HL-60/S4 treated with retinoic acid at 250 ng/mL for 4 days and 3 days (cell line): ENCODE measurements around the gene SUSD2.
"Not testable (repeated sequence)": the region's sequence is repeated elsewhere in the genome, so short reads cannot be mapped to it uniquely, and the experiment has no call there.

Experiments
- in situ Hi-C: fragments of 300-500 bp; cut with MboI; formaldehyde crosslinking; loops from 2 replicates; pipeline ENCODE4 v1.7.0; 2022; ENCODE audit warnings: low sequenced_read_pairs

The SUSD2 gene

DNA sequence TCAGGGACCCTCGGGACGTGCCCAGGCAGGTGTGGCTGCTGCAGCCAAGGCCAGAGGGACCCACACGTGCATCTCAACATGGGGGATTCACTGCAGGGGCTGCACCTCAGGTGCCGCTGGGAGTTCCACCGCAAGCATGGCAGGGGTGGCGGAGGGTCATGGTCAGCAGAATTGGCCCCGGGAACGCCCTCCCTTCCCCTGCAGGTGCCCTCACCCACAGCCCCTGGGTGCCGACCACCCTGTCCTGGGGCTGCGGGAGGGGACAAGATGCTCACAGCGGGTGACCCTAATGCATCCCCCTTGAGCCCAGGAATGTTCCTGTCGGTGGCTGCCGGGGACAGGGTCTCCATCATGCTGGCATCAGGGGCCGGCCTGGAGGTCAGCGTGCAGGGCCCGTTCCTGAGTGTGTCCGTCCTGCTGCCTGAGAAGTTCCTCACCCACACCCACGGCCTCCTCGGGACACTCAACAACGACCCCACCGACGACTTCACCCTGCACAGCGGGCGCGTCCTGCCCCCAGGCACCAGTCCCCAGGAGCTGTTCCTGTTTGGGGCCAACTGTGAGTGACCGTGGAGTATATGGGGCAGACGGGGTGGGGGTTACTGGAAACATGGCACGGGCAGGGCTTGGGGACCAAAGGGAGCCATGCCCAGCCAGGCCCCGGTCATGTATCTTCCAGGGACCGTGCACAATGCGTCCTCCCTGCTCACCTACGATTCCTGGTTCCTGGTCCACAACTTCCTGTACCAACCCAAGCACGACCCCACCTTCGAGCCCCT, 5.8 kb downstream of the SUSD2 start:
- in situ Hi-C loops = no loop called here

DNA sequence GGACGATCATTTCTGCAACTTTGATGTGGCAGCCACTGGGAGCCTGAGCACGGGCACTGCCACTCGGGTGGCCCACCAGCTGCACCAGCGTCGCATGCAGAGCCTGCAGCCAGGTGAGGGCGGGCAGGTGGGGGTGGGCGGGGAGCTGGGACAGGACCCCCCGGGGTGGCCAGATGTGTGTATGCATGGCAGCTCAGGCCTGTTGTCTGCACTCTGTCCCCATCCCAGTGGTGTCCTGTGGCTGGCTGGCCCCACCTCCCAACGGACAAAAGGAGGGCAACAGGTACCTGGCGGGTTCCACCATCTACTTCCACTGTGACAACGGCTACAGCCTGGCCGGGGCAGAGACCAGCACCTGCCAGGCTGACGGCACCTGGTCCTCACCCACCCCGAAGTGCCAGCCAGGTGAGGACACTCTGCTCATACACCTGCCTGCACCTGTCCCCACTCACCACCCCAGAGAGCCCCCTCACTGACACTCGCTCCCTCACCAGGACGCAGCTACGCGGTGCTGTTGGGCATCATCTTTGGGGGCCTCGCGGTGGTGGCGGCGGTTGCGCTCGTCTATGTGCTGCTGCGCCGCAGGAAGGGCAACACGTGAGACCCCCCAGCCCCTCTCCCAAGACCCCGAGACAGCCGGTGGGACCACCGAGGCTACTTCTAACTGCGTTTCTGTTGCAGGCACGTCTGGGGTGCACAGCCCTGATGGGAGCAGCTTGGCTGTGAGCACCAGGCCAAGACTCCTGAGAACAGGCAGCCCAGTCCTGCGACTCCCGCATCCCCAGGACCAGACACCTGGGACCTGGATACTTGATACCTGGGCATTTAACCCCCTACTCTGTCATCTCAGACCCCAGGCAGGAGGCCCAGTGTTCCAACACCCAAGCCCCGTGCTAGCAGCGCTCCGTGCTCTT, 6.7 kb downstream of the SUSD2 start:
- in situ Hi-C loops = no loop called here

DNA sequence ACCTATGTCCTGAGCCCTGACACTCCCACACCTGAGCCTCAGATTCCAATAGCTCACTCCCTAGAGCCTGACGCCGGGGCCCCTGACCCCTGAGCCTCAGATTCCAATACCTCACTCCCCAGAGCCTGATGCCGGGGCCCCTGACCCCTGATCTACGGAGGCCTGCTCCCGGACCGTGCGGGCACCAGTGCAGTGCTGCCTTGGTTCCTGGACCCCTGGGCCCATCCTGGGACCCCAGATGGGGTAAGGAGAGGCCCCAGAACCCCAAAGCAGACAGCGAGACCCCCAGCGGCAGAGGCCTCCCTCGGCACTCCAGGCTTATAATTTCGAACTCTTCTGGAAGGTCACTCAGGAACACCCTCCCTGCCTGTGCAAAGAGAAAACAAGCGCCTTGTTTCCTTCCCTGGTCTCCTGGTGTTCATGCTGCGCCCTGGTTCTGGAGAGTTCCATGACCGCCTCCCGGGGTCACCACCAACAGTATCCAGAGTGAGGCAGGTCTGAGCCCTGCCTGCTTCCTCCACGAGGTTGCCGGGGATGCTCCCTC, 7.5 kb downstream of the SUSD2 start:
- in situ Hi-C loops = no loop called here

DNA sequence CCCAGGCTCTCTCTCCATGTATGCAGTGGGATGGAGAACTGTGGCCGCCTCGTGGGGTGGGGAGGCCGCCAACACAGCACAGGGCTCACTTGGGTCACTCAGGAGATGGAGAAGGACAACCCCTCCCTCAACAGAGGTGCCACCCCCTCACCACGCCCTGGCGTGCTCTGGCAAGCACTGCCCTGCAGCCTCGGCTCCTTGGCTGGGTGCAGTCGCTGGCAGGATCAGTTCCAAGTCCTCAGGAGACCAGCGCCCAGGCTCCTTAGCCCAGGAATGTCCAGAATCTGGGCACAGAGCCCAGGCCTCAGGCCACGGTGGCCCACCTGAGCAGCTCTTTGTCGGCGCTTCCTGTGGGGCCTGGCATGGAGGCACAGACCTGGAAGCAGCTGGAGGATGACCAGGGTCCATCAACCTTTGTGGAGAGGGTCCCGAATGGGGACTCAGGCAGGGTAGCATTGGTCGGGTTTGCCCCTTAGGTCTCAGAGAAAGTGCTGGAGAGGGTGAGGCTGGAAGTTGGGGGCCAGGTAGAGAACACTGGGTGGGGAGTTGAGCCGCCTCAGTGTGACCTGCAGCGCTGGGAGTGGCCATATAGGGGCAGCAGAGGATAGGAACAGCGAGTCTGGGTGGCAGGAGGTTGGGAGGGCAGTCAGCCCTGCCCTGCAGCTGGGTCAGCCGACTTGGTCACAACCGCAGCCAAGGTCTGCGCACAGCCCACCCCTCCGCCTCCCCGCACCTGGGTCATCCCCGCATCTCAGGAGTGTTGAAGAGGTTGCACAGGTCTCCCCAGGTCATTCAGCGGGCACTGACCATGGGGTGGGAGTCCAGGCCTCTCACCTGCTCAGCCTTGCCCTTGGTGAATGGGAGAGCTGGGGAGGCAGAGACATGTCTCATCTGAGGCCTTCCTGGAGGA, 8.2 kb downstream of the SUSD2 start:
- in situ Hi-C loops = no loop called here

DNA sequence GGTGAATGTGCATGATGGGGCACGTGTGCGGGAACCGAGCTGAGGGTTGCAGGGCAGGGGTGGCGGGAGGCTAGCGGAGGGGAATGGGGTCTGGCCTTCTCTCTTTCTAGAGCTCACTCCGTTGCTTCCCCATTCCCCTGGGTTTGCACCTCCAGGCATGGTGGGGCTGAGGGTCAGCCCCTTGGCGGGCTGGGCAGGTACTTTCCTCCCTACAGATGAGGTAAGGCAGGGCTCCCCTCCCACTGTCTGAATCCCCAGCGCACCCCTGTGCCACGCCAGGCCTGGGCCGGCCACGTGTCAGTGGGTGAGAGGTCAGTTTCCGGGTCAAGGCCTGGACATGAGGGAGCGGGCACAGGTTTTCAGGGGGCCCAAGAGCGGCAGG, 8.9 kb downstream of the SUSD2 start:
- in situ Hi-C loops = no loop called here

DNA sequence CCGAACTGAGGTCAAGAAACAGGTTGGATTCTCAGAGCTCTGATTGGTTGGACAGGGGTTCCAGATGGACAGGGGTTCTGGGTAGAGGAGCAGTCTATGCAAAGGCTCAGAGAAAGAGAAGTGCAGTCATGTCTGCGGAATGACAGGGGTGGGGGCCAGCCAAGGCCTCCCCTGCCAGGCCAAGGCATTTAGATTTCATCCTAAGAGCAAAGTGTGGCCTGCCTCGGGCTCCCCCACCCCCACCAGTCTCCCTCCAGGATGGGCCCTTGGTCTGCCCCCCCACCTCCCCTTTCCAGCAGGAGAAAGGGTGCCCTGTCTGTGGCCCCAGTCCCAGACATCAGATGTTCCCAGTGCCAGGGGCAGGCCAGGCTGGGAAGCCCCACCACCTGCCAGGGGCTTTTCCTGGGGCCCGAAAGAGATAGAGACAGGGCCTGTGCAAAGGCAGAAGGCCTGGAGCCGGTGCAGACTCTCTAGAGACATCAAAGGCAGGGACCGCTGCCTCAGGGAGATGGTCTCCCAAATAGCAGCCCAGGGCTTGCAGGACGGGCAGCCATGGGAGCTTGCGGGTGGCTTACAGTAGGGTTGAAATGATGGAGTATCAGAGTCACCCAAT, 9.4 kb downstream of the SUSD2 start:
- in situ Hi-C loops = no loop called here

DNA sequence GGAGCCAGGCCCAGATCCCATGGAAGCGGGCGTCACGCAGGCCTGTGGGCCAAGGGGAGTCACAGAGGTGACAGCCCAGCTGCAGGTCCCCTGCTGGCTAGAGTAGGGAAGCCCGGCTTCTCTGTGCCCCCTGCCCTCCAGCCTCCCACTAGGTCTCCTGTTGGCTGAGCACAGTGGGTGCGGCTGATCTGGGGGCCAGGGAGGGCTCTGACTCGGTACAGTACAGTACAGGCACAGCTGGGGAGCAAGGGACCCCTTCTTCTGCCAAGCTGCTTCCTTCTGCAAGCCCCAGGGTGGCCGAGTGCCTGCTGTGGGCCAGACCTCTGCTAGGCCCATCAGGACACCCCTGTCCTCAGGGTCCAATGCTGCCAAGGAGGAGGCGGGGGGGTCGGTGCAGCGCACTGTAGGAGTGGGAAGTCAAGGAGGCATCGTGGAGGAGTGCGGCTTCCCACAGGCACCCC, 10.1 kb downstream of the SUSD2 start:
- in situ Hi-C loops = no loop called here

DNA sequence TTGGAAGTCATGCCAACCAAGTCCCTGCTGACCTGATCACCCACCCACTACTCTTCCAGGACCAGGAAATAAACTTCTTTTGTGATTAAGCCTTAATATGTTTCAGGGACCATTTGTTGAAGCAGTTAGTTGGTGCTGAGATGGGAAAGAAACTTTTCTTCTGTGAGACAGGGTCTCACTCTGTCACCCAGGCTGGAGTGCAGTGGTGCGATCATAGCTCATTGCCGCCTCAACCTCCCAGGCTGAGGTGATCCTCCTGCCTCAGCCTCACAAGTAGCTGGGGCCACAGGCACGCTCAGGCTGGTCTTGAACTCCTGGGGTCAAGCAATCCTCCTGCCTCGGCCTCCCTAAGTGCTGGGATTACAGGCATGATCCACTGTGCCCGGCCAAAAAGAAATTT, 10.6 kb downstream of the SUSD2 start:
- in situ Hi-C loops = no loop called here

DNA sequence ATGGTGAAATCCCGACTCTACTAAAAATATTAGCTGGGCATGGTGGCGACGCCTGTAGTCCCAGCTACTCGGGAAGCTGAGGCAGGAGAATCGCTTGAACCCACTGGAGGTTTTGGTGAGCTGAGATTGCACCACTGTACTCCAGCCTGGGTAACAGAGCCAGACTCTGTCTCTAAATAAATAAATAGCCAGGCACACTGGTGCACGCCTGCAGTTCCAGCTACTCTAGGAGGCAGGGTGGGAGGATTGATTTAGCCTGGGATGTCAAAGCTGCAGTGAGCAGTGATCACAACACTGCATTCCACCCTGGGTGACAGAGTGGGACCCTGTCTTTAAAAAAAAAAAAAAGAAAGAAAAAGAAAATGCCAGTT, 17.4 kb downstream of the SUSD2 start:
- in situ Hi-C loops = no loop called here

DNA sequence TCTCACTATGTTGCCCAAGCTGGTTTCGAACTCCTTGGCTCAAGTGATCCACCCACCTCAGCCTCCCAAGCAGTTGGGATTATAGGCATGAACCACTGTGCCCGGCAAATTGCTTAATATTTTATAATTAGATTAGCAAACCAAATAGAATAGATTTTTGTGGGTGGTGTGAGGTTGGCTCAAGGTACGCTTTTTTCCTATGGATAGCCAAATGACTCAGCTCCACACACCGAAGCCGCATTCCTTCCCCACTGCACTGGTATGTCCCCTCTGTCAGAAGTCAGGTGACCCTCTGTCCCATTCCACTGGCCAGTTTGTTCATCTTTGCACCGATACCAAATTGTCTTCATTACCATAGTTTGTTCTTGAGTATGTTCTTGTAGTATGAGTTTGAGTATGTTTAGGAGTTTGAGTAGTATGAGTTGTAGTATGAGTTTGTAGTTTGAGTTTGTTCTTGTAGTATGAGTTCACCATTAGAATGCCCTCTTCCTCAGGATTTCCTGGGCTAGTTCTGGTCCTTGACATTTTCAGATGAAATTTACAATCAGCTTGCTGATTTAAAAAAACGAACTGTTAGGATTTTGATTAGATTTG, 19.4 kb downstream of the SUSD2 start:
- in situ Hi-C loops = no loop called here

DNA sequence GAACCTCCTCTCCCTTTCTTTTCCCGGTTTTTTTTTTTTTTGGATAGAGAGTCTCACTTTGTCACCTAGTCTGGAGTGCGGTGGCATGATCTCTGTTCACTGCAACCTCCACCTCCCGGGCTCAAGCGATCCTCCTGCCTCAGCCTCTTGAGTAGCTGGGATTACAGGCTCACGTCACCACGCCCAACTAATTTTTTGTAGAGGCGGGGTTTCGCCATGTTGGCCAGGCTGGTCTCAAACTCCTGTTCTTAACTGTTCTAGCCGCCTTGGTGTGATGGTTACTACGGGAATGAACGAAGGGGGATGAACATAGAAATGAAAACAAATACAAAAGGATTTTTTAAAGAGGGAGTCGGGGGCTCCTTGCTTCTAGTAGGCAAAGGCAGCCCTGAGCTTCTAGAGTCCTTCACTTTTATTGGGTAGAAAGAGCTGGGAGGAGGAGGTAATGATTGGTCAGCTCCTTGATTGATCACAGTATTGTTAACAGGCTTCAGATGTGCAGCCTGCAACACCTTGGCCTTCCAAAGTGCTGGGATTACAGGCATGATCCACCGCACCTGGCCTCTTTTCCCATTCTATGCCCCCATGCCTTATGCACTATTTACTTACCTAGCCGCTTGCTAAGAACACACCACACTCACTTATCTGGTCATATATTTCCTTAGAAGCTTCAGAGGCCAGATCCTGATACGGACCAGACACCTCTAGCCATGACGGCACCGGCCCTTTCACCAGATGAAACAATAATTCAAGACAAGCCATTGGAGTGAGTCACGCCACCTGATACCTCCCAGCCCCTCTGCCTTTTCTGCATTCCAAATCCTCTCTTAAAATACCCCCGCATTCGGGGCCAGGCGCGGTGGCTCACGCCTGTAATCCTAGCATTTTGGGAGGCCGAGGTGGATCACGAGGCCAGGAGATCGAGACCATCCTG, 20.7 kb downstream of the SUSD2 start:
- in situ Hi-C loops = no loop called here

DNA sequence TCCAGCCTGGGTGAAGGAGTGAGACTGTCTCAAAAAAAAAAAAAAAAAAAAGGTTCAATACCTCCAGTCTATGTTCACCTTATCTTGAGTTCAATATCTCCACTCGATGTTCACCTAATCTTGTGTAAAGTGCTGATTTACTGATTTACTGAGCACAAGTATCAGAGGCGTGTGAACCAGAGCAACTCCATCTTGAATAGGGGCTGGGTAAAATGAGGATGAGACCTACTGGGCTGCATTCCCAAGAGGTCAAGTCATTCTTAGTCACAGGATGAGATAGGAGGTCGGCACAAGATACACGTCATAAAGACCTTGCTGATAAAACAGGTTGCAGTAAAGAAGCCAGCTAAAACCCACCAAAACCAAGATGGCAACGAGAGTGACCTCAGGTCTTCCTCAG, 22.6 kb downstream of the SUSD2 start:
- in situ Hi-C loops = not testable (repeated sequence)

DNA sequence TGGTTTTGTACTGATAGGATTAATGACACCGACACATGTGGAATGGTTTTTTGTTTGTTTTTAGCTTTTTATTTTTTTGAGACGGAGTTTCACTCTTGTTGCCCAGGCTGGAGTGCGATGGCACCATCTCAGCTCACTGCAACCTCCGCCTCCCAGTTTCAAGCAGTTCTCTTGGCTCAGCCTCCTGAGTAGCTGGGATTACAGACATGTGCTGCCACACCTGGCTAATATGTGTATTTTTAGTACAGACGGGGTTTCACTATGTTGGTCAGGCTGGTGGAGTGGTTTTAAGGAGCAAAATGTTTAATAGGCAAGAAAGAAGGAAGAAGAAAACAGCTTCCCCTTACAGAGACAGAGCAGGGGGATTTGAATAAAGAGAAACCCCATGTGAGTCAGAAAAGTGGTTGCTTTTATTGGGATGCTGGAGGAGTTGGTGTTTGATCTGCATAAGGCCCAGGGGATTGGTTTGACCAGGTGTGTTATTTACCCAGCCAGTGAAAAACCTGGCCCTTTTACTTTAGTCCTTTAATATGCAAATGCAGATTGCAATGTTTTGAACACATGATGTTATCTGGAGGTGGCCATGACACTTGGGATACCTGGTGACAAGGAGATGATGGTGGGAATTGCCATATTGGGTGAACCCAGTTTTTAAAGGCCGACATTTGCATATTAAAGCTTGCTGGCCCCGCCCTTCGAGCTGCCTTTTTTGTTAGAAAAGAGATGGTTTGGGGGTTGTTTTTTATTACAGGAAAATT, 24.3 kb downstream of the SUSD2 start:
- in situ Hi-C loops = no loop called here

DNA sequence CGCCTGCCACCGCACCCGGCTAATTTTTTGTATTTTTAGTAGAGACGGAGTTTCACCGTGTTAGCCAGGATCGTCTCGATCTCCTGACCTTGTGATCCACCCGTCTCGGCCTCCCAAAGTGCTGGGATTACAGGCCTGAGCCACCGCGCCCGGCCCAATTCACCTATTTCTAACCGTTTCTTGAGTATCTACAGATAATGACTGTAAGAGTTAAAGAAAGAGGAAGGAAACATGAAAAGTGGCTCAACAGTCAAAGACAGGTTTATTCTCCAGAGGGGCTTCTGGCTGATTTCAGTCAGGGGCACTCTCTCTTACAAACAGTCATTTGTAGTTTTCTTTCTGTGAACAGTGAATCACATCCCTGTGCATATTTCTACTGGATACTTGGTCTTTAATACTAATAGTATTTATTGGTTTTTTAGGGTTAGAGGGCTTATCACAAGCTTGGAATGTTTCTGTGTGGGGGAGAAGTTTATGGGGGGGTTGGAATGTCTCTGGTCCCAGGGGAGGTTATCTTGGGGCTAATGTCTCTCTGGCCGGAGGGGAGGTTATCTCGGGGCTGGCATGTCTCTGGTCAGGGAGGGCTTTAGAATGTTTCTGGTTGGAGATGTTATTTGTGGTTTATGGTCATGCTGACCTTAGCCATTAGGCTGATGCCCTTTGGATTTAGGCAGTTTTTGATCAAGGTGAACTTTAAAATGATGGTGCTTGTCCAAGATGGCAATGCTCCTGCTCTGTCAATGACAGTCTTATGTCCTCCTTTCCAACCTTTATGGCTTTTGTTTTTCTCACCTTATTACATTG, 25.4 kb downstream of the SUSD2 start:
- in situ Hi-C loops = not testable (repeated sequence)

DNA sequence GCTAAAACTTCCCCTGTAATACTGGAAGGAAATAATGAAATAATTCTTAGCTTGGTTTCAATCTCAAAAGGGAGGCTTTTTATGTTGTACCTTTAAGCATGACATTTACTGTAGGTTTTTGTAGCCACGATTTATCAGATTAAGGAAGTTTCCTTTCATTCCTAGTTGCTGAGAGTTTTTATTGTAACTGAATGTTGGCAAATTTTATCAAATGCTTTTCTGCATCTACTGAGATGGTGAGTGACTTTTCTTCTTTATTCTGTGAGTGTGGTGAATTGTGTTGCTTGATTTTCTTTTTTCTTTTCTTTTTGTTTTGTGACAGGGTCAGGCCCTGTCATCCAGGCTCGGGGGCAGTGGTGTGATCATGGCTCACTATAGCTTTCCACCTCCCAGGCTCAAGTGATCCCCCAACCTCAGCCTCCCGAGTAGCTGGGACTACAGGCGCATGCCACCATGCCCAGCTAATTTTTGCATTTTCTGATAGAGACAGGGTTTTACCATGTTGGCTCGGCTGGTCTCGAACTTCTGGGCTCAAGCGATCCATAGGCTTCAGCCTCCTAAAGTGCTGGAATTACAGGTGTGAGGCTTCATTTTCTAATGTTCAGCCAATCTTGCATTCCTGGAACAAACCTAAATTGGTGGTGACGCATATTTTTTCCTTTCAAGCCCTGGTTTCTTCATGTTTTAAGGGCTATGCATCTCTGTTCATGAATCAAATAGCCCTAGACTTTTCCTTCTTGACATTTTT, 26.2 kb downstream of the SUSD2 start:
- in situ Hi-C loops = no loop called here

DNA sequence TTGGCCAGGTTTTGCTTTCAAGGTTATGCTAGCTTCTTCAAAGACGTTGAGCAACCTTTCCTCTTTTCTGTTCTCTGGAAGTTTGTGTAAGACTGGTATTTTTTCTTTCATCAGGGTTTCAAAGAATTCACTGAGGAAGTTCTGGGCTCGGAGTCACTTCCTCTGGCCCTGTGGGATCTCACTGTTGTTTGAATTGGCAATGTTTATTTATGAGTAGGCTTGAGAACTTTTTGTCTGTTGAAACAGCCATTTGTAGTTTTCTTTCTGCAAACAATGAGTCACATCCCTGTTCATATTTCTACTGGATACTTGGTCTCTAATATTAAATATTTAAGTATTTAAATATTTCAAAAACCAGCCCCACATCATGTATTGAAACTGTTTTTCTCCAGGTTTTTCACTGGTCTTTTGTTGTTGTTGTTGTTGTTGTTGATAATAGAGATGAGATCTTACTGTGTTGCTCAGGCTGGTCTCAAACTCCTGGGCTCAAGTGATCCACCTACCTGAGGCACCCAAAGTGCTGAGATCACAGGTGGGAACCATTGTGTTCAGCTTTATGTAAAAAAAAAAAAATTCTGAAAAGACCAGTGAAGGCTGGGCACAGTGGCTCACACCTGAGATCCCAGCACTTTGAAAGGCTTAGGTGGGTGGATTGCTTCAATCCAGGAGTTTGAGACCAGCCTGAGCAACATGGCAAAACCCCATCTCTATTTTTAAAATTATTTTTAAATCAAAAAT, 26.9 kb downstream of the SUSD2 start:
- in situ Hi-C loops = no loop called here
